HG03571 (cell line): Measurements from ENCODE around the gene LCE1C.

Experiments used
- ATAC-seq: cut with Tn5 transposase; IDR thresholded peaks from one replicate; pipeline ENCODE4 v1.9.1; 2021; ENCODE audit not compliant: unreplicated experiment

The LCE1C gene

DNA sequence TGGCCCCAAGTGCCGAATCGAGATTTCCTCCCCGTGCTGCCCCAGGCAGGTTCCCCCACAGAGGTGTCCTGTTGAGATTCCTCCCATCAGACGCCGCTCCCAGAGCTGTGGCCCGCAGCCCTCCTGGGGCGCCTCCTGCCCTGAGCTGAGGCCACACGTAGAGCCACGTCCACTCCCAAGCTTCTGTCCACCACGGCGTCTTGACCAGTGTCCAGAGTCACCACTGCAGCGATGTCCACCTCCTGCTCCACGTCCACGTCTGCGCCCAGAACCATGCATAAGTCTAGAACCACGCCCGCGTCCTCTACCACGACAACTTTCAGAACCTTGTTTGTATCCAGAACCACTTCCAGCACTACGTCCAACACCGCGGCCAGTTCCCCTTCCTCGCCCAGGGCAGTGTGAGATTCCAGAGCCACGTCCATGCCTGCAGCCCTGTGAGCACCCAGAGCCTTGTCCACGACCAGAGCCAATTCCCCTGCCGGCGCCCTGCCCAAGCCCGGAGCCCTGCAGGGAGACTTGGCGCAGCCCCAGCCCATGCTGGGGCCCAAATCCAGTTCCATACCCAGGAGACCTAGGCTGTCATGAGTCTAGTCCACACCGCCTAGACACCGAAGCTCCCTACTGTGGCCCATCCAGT, 45.8 kb downstream of the LCE1C start:
- ATAC-seq, result no peak

DNA sequence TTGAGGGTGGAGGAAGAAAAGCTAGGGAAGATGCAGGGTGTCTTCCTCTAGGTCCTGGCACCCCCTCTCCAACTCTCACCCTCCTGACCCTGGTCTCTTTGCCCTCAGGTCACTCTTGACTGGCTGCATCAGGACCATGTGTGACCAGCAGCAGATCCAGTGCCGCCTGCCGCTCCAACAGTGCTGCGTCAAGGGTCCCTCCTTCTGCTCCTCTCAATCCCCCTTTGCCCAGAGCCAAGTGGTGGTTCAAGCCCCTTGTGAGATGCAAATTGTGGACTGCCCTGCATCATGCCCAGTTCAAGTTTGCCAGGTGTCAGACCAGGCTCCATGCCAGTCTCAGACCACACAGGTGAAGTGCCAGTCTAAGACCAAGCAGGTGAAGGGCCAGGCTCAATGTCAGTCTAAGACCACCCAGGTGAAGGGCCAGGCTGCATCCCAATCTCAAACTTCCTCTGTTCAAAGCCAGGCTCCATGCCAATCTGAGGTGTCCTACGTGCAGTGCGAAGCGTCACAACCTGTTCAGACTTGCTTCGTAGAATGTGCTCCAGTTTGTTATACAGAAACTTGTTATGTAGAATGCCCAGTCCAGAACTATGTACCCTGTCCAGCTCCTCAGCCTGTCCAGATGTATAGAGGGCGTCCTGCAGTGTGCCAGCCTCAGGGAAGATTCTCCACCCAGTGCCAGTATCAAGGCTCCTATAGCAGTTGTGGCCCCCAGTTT, 46.8 kb downstream of the LCE1C start:
- ATAC-seq, result no peak

DNA sequence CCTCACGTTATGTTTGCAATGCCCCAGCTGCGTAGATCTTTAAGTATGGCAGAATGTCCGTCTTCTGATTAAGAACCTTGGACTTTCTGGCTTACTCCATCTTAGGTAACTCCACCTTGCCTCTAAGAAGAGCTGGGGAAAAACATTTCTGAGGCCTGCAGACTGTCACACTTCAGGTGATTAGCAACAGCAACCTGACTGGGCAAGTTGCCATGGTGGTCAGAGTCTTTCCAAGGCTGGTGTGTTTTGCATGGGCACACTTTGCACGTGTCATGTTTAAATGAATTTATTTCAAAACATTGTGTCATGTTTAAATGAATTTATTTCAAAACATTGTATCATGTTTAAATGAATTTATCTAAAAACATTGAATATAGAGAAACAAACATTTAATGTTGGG, 47.8 kb downstream of the LCE1C start:
- no peak for ATAC-seq

DNA sequence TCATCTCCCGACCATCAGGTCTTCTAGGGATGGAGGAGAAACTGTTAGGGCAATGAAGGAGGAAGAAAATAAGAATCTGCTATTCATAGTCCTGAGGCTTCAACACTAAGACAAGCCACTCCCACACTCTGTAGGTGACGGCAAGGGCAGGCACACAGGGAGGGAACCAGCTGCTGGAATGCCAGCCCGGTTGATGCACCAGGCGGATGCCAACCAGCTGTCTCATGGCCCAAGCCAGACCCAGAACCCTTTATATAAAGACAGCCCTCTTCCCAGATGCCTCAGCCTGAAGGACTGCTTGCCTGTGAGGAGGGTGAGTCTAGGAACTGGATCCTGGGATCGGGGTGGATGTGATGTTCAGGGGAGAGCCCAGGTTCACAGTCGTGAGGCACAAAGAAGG, 48.7 kb downstream of the LCE1C start, which contains the start of gene KPRP:
TSS of gene KPRP (plus strand) at position 279 of the 400 bp plus-strand sequence. CDS start 1,564 bp downstream, outside the sequence.
- no peak for ATAC-seq

DNA sequence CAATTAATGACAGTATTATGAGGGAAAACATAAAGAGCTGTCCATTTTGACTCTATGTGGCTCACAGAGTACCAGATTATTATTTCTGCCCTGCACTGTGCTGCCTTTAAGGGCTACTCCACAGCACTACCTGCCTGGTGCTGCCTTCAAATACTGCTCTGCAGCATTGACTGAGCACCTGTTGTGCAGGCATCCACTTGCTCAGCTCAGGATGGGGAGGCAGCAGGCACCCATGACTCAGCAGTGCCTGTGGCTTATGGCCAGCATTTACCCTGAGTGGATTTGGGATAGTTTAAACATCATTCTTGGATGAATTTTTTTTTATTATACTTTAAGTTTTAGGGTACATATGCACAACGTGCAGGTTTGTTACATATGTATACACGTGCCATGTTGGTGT, 49.6 kb downstream of the LCE1C start:
- no peak for ATAC-seq
